ENCODE data around the gene CHI3L2.

The CHI3L2 gene

DNA sequence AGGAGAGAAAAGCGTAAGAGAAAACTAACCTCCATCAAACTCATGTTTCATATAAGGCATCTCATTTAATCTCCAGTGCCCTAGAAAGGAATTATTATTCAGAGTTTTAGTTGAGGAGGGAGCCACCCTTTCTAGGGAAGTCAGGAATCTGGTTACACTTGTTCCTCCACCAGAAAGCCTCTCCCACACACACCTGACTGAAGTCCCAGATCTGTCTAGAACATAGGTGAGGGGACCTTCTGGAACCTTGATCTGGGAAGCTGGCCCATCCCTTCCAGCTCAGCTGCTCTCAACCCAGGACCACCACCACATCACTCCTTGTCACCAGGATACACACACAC lies 25.2 kb upstream of the CHI3L2 start:
- H3K79me2 ChIP-seq (ENCODE audit: low read length), result no peaks in the 10 kb centered on the region
- H3K4me3 ChIP-seq (ENCODE audit: low read length), result no peak overlapping the region
- no peak for TF ChIP-seq EZH2 (optimal IDR thresholded peaks at IDR 0.05; ENCODE audit: low read depth, low read length)
- TF ChIP-seq, protein P1, sequence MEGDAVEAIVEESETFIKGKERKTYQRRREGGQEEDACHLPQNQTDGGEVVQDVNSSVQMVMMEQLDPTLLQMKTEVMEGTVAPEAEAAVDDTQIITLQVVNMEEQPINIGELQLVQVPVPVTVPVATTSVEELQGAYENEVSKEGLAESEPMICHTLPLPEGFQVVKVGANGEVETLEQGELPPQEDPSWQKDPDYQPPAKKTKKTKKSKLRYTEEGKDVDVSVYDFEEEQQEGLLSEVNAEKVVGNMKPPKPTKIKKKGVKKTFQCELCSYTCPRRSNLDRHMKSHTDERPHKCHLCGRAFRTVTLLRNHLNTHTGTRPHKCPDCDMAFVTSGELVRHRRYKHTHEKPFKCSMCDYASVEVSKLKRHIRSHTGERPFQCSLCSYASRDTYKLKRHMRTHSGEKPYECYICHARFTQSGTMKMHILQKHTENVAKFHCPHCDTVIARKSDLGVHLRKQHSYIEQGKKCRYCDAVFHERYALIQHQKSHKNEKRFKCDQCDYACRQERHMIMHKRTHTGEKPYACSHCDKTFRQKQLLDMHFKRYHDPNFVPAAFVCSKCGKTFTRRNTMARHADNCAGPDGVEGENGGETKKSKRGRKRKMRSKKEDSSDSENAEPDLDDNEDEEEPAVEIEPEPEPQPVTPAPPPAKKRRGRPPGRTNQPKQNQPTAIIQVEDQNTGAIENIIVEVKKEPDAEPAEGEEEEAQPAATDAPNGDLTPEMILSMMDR (IDR thresholded peaks at IDR 0.05; ENCODE audit: low read length), result no peak
- TF ChIP-seq EZH2phosphoT487 (IDR thresholded peaks at IDR 0.05; ENCODE audit: low read length), result no peak
- no peak overlapping the region for H3K4me2 ChIP-seq (ENCODE audit: low read depth, low read length)
- no peak overlapping the region for H2AFZ ChIP-seq (ENCODE audit: low read length)
- H3K36me3 ChIP-seq (replicated peaks; ENCODE audit: insufficient read depth, low read length), result no peaks in the 10 kb centered on the region
- no peaks in the 10 kb centered on the region for H3K9me3 ChIP-seq (replicated peaks; ENCODE audit: insufficient read depth, low read length)
- no peaks in the 10 kb centered on the region for H3K27me3 ChIP-seq (replicated peaks; ENCODE audit: insufficient read depth, low read length)
- no peaks in the 10 kb centered on the region for H3F3A ChIP-seq (ENCODE audit: insufficient read depth, low read length)
- no peak for DNase-seq
- H3K9ac ChIP-seq (ENCODE audit: low read length), result no peak overlapping the region
- no peaks in the 10 kb centered on the region for H4K20me1 ChIP-seq (ENCODE audit: insufficient read depth, low read length)
- peaks cover 25% of the 10 kb centered on the region for H3K4me1 ChIP-seq (ENCODE audit: low read length)
- H3K27ac ChIP-seq (ENCODE audit: low read length), result no peak overlapping the region
- H3K9me2 ChIP-seq (replicated peaks; ENCODE audit: insufficient read depth, low read length), result no peaks in the 10 kb centered on the region

DNA sequence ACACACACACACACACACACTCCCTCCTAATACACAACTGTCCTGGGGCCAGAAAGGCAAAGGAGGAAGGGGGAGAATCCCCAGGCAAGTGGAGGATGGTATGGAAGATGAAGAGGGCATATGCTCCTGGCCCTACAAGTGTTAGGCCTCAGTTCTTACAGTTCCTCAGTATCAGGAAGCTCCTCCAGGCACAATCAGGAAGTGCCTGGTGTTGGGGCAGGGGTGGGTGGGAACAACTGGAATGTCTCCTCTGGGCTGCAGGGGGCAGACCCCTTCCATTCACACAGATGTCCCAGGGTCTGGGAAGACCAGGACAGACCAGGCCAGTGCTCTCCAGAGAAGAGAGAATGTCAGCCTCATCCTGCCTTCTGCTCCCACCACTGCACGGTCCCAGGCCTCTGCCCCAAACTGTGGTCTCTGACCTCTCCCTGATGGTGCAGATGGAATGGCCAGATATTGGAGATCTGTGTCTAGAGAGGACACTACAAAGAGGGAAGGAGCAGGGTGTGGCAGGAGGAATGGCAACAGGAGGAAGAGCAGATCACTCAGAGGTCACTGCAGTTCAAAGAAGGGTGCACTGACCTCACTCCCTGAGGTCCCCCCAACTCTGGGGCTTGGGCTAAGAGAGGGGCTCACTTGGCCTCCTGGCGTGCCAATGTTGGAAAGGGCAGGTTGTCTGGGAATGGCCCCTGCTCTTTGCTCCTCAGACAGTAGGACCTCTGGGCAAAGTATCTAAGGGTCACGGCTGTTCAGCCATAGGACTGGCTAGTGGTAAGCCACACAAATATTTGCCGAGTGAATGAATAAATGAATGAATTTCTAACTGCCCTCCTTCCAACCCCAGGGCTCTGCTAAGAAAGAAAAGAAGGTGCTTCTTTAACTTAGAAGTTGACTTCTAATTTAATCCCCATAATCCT lies 24.5 kb upstream of the CHI3L2 start:
- H3K4me1 ChIP-seq (ENCODE audit: low read length), result peaks cover 25% of the 10 kb centered on the region
- no peaks in the 10 kb centered on the region for H3K79me2 ChIP-seq (ENCODE audit: low read length)
- H2AFZ ChIP-seq (ENCODE audit: low read length), result no peak overlapping the region
- no peaks in the 10 kb centered on the region for H3K27me3 ChIP-seq (replicated peaks; ENCODE audit: insufficient read depth, low read length)
- no peaks in the 10 kb centered on the region for H3F3A ChIP-seq (ENCODE audit: insufficient read depth, low read length)
- peak overlapping the region; percentile 33; the same call in 1 of the 2 replicates for H3K9ac ChIP-seq (ENCODE audit: low read length)
- H3K4me3 ChIP-seq (ENCODE audit: low read length), result peak overlapping the region; percentile 62
- H3K36me3 ChIP-seq (replicated peaks; ENCODE audit: insufficient read depth, low read length), result no peaks in the 10 kb centered on the region
- H3K9me3 ChIP-seq (replicated peaks; ENCODE audit: insufficient read depth, low read length), result no peaks in the 10 kb centered on the region
- peak overlapping the region; percentile 60; the same call in 1 of the 2 replicates for H3K27ac ChIP-seq (ENCODE audit: low read length)
- DNase-seq, result no peak
- no peaks in the 10 kb centered on the region for H3K9me2 ChIP-seq (replicated peaks; ENCODE audit: insufficient read depth, low read length)
- H4K20me1 ChIP-seq (ENCODE audit: insufficient read depth, low read length), result no peaks in the 10 kb centered on the region
- TF ChIP-seq EZH2 (optimal IDR thresholded peaks at IDR 0.05; ENCODE audit: low read depth, low read length) (no peak), EZH2phosphoT487 (IDR thresholded peaks at IDR 0.05; ENCODE audit: low read length) (no peak)
- TF ChIP-seq, protein P1 (IDR thresholded peaks at IDR 0.05; ENCODE audit: low read length), result no peak
- H3K4me2 ChIP-seq (ENCODE audit: low read depth, low read length), result peak overlapping the region; percentile 74

DNA sequence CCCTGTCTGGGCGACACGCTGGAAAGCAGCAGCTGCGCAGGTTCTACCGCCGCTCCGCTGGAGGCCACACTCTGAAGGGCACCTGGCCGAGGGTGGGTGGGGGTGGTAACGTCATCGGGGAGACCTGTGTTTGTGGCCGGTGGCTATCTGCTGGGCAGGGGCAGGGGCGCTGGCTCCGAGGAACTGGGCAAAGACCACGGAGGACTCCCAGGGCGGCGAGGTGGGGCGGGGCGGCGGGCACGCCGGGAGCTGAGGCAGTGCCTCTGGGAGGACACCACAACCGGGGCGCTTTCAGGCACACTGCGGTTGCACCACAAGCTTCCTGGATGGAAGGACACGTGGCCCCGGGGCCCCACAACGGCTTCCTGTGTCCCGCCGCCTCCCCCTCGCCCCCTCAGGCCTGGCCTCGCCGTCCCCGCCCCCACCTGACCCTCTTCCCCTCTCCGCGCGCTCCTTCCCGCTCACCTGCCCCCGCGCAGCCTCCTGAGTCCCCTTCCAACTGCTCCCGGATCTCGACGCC lies 23.8 kb upstream of the CHI3L2 start:
- Histone ChIP-seq H3K79me2 (ENCODE audit: low read length) (no peaks in the 10 kb centered on the region), H2AFZ (ENCODE audit: low read length) (peak overlapping the region; percentile 51; the same call in 1 of the 2 replicates), H3K36me3 (replicated peaks; ENCODE audit: insufficient read depth, low read length) (no peaks in the 10 kb centered on the region), H3K4me1 (ENCODE audit: low read length) (peaks cover 25% of the 10 kb centered on the region), H3K9me3 (replicated peaks; ENCODE audit: insufficient read depth, low read length) (no peaks in the 10 kb centered on the region), H4K20me1 (ENCODE audit: insufficient read depth, low read length) (no peaks in the 10 kb centered on the region), H3K9me2 (replicated peaks; ENCODE audit: insufficient read depth, low read length) (no peaks in the 10 kb centered on the region), H3K27ac (ENCODE audit: low read length) (peak overlapping the region; percentile 60; the same call in 1 of the 2 replicates), H3F3A (ENCODE audit: insufficient read depth, low read length) (no peaks in the 10 kb centered on the region), H3K27me3 (replicated peaks; ENCODE audit: insufficient read depth, low read length) (no peaks in the 10 kb centered on the region), H3K9ac (ENCODE audit: low read length) (peak overlapping the region; percentile 75), H3K4me2 (ENCODE audit: low read depth, low read length) (peak overlapping the region; percentile 74), H3K4me3 (ENCODE audit: low read length) (peak overlapping the region; percentile 62)
- no peak for TF ChIP-seq EZH2phosphoT487 (IDR thresholded peaks at IDR 0.05; ENCODE audit: low read length)
- TF ChIP-seq, protein P1 (IDR thresholded peaks at IDR 0.05; ENCODE audit: low read length), result no peak
- no peak for TF ChIP-seq EZH2 (optimal IDR thresholded peaks at IDR 0.05; ENCODE audit: low read depth, low read length)
- peak; percentile 81 for DNase-seq
